Skeletal muscle satellite cell (primary cell): ENCODE results near the gene GFRA1.

Experiments
- H3K27me3 ChIP-seq: 2 replicates; pipeline ENCODE4 v1.7.0; 2013; ENCODE audit warnings: low read length; ENCODE audit not compliant: control insufficient read depth, insufficient read depth
- H3K36me3 ChIP-seq: 2 replicates; pipeline ENCODE4 v1.7.0; 2013; ENCODE audit warnings: mild to moderate bottlenecking, control low read depth, low read length; ENCODE audit not compliant: insufficient read depth
- H3K4me1 ChIP-seq: 2 replicates; pipeline ENCODE4 v1.7.0; 2013; ENCODE audit warnings: low read length; ENCODE audit not compliant: control insufficient read depth, insufficient read depth
- H3K4me2 ChIP-seq: 2 replicates; pipeline ENCODE4 v1.7.0; 2013; ENCODE audit warnings: mild to moderate bottlenecking, low read length
- H3K4me3 ChIP-seq: 2 replicates; pipeline ENCODE4 v1.7.0; 2013; ENCODE audit warnings: low read length
- H3K9ac ChIP-seq: 2 replicates; pipeline ENCODE4 v1.7.0; 2013; ENCODE audit warnings: mild to moderate bottlenecking, low read depth, low read length, moderate library complexity
- H3K9me3 ChIP-seq: replicated peaks from 2 replicates; pipeline ENCODE4 v1.7.0; 2013; ENCODE audit warnings: mild to moderate bottlenecking, control low read depth, low read length

Gene GFRA1

DNA sequence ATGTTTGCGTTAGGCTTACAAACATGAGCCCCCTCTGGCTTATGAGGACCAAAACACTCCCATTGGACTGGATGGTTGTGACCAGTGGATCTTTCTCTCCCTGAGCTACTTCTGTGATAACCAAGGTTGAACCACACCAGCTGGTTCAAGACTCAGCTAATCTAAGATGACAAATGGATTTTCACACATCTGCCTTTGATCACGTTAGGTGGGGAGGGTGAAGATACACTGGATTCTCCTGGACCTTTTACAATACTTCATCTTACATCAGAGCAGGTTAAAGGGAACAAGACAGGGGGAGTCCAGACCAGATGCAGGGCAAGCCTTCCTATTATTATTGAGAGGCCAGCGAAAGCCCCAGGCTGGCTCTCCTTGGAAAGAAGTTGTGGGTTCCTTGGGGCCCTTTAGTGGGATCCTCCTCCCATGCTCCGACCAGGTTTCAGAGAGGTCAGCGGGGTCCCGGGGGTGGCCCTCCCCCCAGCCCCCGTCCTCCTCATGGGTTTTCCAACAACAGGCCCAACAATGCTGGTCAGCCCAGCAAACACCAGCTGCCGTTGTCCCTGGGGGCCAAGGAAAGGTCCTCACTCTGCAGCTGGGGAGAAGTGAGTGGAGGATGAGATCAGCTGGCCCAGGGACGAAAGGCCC, 2.8 kb downstream of the GFRA1 start:
- H3K4me1 ChIP-seq: peaks cover 14% of the 10 kb centered on the region
- no peaks in the 10 kb centered on the region for H3K9me3 ChIP-seq
- peaks cover 5% of the 10 kb centered on the region for H3K36me3 ChIP-seq
- no peak overlapping the region for H3K9ac ChIP-seq
- peak overlapping the region; percentile 91 for H3K4me2 ChIP-seq
- H3K27me3 ChIP-seq: no peaks in the 10 kb centered on the region
- peak overlapping the region; percentile 78 for H3K4me3 ChIP-seq

DNA sequence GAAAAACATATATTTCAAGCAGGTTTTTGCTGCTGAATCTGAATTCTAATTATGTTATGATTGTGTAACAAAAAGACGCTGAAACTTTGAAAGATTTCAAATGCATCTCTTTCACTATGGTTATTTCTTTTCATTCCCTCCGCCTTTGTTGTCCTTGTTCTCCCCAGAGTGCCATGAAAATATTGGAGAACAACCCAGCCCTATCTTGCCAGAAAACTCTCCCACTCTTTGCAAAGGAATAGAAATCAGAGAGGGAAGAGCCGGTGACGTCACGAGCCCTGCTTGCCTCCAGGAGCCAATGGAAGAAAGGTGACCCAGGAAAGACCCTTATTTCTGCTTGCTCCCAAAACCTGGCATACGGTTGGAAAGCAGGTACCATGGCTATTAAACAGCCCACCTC, 3.4 kb downstream of the GFRA1 start:
- Histone ChIP-seq H3K4me1 (peaks cover 9% of the 10 kb centered on the region), H3K9ac (no peak overlapping the region), H3K4me2 (peak overlapping the region; percentile 6), H3K4me3 (no peak overlapping the region), H3K36me3 (peaks cover 5% of the 10 kb centered on the region), H3K9me3 (no peaks in the 10 kb centered on the region), H3K27me3 (no peaks in the 10 kb centered on the region)

DNA sequence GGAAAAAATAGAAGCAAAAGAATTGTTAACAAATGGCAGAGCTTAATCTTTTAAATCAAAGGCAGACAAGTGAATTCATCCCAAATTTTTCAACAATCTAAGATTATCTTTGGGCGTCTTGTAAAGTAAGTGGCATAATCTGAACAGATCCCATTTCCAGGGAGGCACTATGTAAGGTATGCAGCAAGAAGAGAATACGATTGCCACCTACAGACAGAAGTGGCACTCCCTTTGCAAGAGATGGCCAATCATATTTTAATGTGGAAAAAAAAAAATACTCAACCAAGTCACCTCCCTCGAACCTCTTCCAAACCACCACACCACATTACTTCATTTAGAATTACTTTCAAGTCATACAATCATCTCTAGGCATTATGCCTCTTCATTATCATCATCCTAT, 4.0 kb downstream of the GFRA1 start:
- Histone ChIP-seq H3K27me3 (no peaks in the 10 kb centered on the region), H3K36me3 (peaks cover 5% of the 10 kb centered on the region)

DNA sequence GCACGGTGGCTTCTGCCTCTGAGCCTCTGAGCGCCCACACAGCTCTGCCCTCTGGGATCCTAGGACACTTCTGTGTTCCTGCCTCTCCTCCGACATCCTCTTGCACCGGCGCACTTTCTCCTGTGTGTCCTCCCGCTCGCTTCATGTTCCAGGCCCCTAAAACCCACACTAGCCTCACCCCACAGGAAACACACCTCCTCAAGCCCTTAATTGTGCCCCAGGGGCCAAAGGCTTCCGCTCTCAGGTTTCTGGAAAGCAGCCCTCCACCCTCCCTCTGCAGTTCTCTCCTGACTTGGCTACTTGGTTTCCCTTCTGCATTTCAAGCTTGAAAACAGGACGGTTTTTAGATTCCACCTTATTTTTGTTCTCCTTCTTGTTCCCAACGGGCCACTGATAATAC, 7.3 kb downstream of the GFRA1 start:
- Histone ChIP-seq H3K36me3 (peaks cover 8% of the 10 kb centered on the region), H3K4me2 (no peak overlapping the region), H3K27me3 (no peaks in the 10 kb centered on the region), H3K9ac (no peak overlapping the region), H3K9me3 (no peaks in the 10 kb centered on the region), H3K4me3 (no peak overlapping the region), H3K4me1 (peaks cover 7% of the 10 kb centered on the region)

More for the DNA sequence above, 4.0 kb downstream of the GFRA1 start:
- Histone ChIP-seq H3K9ac (no peak overlapping the region), H3K4me2 (no peak overlapping the region), H3K4me3 (no peak overlapping the region), H3K9me3 (no peaks in the 10 kb centered on the region), H3K4me1 (peaks cover 7% of the 10 kb centered on the region)

DNA sequence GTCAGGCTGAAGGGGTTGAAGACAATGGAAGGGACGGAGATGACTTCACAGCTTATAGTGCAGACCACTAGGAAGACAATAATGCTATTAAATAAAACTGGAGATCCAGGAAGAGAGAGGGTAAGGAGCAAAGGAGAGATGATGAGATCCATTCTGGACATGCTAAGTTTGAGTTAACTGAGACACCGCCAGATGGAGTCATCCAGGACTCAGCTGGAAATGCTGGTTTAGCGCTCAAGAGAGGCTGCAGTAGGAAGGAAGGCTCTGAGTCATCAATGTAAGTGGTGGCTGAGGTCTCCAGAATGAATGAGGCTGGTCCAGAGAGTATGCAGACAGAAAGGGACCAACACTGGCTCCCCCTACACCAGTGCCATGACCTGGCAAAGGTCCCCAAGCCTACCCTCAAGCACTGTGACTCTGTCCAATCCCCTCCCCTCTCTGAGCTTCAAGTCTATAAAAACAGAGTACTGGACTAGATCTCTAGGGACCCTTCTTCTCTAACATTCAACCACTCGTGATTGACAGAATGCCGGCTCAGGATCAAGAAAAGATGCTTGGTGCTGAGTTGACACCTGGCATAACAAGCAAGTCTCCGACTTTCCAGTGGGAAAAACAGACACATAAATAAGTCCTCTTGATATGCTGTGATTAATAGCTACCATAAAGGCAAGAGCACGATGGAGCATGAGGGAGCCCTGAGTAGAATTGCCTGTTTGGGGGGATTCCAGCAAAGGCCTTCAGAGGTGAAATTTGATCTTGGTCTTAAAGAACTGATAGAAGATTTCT, 8.9 kb downstream of the GFRA1 start:
- Histone ChIP-seq H3K4me3 (no peak overlapping the region), H3K36me3 (peaks cover 8% of the 10 kb centered on the region), H3K4me1 (peaks cover 5% of the 10 kb centered on the region), H3K27me3 (no peaks in the 10 kb centered on the region), H3K4me2 (no peak overlapping the region), H3K9me3 (no peaks in the 10 kb centered on the region), H3K9ac (no peak overlapping the region)

DNA sequence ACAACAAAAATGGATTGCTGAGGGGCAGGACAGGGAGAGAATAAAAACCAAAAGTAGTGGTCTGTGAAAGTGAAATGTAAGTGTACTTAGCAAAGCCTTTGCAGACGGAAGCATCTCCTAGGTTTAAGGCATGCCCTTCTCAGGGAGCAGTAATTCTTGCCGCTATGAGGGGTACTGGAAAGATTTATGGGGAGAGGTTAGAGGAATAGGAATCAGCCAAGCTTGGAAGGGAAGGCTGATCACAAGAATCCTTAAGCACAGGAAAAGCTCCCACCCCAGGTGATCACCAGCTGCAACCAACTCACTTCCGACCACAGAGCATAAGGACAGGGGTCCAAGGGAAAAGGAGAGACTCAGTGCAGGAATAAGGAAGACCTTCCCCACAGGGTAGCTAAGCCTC, 10.3 kb downstream of the GFRA1 start:
- peaks cover 5% of the 10 kb centered on the region for H3K4me1 ChIP-seq
- no peaks in the 10 kb centered on the region for H3K27me3 ChIP-seq
- H3K9me3 ChIP-seq: no peaks in the 10 kb centered on the region
- H3K4me2 ChIP-seq: no peak overlapping the region
- H3K9ac ChIP-seq: no peak overlapping the region
- H3K36me3 ChIP-seq: peaks cover 8% of the 10 kb centered on the region
- H3K4me3 ChIP-seq: no peak overlapping the region

DNA sequence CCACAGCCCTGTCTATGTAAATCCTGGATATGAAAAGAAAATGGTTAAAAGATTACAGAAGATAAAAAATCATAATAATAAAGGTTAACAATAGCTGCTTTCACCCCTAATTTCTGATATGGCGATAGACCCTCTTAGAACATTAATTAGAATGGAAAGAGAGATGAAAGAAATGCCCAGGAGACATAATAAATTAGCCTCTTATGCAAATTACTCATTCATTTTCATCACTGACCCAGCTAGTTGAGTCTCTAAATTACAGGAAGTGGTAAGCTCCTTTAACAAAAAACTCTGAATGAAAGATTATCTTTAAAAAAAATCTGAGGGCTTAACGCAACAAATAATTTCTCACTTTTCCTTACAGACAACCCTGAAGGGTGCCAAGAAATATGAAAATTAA, 12.4 kb downstream of the GFRA1 start:
- Histone ChIP-seq H3K4me2 (no peak overlapping the region), H3K4me3 (no peak overlapping the region), H3K9ac (no peak overlapping the region), H3K9me3 (no peaks in the 10 kb centered on the region), H3K27me3 (no peaks in the 10 kb centered on the region), H3K36me3 (peaks cover 4% of the 10 kb centered on the region), H3K4me1 (peaks cover 13% of the 10 kb centered on the region)

DNA sequence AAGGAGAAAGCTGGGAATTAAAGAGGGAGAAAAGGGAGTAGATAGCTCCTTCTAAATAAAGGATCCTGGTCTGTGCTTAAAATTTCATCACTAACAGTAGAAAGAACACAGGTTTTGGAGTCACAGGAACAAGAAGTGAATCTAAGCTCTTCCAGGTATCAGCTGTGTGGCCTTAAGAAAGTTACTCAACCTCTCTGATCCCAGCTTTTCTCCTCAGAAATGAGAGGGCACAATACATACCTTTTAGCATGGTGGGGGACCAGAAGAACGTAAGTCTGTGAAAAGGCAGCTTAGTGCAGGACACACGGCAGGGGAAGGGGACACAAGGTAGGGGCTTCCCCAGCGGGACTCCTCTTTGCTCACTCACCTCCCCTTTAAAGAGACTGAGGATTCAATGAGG, 13.4 kb downstream of the GFRA1 start:
- Histone ChIP-seq H3K27me3 (no peaks in the 10 kb centered on the region), H3K4me2 (no peak overlapping the region), H3K9me3 (no peaks in the 10 kb centered on the region), H3K4me3 (no peak overlapping the region), H3K9ac (no peak overlapping the region), H3K36me3 (peaks cover 4% of the 10 kb centered on the region), H3K4me1 (peaks cover 23% of the 10 kb centered on the region)

DNA sequence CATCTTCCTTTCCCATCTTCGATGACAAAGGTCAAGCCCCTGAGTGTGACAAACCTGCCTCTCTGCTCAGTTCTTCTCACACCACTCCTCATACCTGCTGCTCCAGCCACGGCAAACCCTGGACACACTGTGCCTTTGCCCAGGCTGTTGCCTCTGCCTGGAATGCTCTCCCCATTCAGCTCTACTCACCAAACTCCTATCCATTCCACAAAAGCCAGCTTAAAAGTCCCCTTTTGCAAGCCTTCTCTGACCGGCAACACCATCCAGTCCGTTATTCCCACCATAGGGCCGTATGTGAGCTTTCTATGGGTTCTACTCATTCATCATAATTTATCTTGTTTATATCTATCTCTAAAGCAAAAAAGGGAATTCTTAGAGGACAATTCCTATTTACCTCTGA, 15.2 kb downstream of the GFRA1 start:
- H3K4me3 ChIP-seq: no peak overlapping the region
- H3K27me3 ChIP-seq: no peaks in the 10 kb centered on the region

DNA sequence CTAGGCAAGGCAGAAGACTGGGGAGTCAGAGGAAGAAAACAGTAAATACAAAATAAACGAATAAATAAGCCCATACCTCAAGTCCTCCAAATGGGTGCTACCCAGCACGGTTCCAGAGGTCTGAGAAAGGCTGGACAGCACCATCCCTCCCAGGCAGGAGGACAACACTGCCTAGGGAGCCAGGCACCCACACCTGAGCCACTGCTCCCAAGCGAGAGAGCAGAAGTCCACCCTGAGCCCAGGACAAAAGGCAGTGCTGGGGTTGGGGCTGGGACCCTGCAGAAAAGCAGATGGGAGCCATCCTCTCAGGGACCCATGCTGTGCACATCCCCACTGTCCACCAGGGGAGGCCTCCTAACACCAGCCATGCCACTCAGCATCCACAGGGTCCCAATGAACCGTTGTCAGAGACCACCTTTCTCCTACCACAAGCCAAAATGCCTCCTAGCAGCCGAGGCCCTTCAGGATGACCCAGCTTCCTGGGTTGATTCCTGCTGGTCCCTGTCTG, 16.2 kb downstream of the GFRA1 start:
- Histone ChIP-seq H3K4me1 (peaks cover 27% of the 10 kb centered on the region), H3K9me3 (no peaks in the 10 kb centered on the region), H3K27me3 (no peaks in the 10 kb centered on the region), H3K4me3 (no peak overlapping the region), H3K9ac (no peak overlapping the region), H3K36me3 (no peaks in the 10 kb centered on the region), H3K4me2 (no peak overlapping the region)

More for the DNA sequence above, 15.2 kb downstream of the GFRA1 start:
- no peaks in the 10 kb centered on the region for H3K9me3 ChIP-seq
- no peak overlapping the region for H3K9ac ChIP-seq
- H3K36me3 ChIP-seq: no peaks in the 10 kb centered on the region
- peaks cover 27% of the 10 kb centered on the region for H3K4me1 ChIP-seq
- H3K4me2 ChIP-seq: no peak overlapping the region

DNA sequence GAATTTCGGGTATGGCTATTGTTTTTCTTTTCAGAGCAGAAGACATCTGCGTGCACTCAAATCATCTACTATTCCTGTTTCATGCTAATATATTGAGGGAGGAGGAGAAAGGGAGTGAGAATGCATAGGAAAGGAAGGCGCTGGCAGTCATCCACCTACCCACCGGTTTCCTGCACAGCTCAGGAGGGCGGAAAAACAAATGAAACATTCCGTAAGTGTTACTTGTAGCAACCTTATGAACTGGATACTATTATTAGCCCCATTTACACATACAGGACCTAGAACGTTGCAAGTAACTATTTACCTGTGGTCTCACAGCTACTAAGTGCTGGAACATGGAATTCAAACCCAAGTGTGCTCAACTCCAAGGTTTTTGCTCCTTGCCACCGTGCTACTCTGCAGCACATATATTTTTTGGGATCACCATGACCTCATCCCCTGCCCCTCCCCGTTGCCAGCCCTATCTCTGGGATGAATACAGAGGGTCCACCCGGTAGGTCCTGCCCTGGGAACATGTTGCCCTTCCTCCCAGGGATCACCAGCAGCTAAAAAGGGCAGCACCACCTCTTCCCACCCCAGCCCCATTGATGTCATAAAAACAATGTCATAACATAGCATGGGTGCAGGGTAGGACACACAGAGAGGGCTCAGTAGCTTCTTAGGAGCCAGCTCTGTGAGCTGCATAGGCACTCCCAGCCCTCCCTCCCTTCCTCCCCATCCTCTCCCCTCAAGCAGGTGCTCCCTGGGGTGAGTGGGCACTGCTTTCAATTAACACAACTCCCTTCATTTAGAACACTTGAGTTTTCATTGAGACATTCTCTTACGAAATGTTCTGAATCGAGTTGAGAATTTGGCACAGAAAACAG, 16.9 kb downstream of the GFRA1 start:
- H3K36me3 ChIP-seq: no peaks in the 10 kb centered on the region
- no peaks in the 10 kb centered on the region for H3K27me3 ChIP-seq
- H3K9me3 ChIP-seq: no peaks in the 10 kb centered on the region
- H3K4me3 ChIP-seq: peak overlapping the region; percentile 17
- no peak overlapping the region for H3K9ac ChIP-seq
- H3K4me2 ChIP-seq: no peak overlapping the region
- peaks cover 27% of the 10 kb centered on the region for H3K4me1 ChIP-seq
